IMR-90 (cell line): Measurements from ENCODE around the gene CD34. TPM values are rescaled to one million over a fixed set of nuclear protein-coding genes. Genes with fewer than 3 reads are reported as not detected.

Experiments used
- CTCF ChIP-seq: conservative IDR thresholded peaks from 2 replicates; pipeline ENCODE4 v1.5.1; 2012; ENCODE audit warnings: mild to moderate bottlenecking, low read depth, low read length, improper control_type of control experiment
- polyA plus RNA-seq, 3 experiments: library from polyadenylated mRNA; depleted of rRNA; stranded (reverse); fragments of >200 nt; gene quantifications; 2 replicates each; pipeline ENCODE4 v1.2.3, GENCODE V29; 2012; ENCODE audit warnings: low replicate concordance in 1 of 3
- total RNA-seq: library from RNA; depleted of rRNA; stranded (reverse); fragments of >200 nt; gene quantifications from 2 replicates; pipeline ENCODE4 v1.2.3, GENCODE V29; 2012

Gene CD34
- total and polyA plus RNA-seq, 2 of the 4 experiments (the other 2 are of a cell fraction): 0.14 TPM; not detected in 1

DNA sequence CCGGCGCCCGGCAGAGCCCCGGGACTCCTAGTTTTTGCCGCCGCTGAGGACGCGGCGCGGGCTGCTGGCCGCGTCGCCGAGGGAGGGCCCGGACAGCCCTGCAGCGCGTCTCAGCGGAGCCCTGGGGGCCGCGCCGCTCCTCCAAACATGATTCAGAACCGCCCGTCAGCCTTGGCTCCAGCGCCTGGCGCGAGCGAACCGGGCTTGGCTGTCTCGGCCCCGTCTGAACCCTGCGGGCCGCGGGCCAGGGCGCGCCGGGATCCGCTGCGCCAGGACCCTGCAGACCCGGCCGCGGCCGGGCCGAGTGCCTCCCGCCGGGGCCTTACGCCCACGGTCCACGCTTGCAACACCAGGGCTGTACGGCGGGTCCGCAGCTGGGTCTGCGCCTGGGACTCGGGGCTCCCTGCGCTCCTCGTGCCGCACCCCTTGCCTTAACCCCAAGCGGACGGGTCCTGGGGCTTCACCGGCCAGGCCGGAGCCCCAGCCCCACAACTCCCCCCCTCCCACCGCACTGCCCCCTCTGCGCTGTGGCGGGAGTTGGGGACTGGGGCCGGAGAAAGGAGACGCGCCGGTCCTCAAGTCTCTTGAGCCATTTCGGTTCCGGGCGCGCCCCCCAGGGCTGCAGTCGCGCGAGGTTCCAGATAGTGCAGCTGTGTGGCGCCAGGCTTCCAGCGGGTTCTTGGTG is 48.4 kb upstream of the CD34 start (continued):
- TF ChIP-seq CTCF: no peak
